ENCODE data around the gene TM2D3.
"Not testable (repeated sequence)": the region's sequence is repeated elsewhere in the genome, so short reads cannot be mapped to it uniquely, and the experiment has no call there.

The TM2D3 gene

DNA sequence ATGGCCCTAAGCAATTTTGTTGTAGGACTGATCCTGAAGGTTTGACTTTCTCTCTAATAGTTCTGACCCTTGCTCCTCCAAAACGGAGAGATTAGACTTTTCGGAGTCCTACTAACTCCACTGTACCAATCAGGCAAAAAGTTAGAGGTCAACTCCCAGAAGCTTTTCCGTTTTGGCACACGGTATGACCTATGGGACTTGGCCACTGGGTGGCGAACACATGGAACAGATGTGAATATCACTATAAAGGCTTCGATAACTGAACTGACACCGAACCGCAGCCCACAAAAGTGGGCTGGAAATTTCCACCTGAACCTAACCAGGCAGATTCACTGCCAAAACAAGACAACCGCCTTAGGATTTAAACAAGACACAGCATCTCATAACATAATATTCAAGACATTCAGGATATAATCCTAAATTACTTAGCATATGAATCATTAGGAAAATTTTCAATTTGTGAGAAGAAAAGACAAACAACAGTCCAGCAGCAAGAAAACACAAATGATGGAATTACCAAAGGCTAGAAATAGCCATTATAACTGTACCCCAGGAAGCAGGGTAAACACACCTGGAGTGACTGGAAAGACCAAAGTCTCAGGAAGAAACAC is 12.2 kb upstream of the TM2D3 start:
- Mint-ChIP-seq H3K27me3 (ENCODE audit: low read depth) (no peaks in the 10 kb centered on the region), H3K36me3 (ENCODE audit: low read depth) (peaks cover 51% of the 10 kb centered on the region), H3K9me3 (peaks cover 9% of the 10 kb centered on the region), H3K4me3 (no peak overlapping the region), H3K27ac (no peak overlapping the region), H3K4me1 (no peaks in the 10 kb centered on the region)
- TF ChIP-seq, protein P1, sequence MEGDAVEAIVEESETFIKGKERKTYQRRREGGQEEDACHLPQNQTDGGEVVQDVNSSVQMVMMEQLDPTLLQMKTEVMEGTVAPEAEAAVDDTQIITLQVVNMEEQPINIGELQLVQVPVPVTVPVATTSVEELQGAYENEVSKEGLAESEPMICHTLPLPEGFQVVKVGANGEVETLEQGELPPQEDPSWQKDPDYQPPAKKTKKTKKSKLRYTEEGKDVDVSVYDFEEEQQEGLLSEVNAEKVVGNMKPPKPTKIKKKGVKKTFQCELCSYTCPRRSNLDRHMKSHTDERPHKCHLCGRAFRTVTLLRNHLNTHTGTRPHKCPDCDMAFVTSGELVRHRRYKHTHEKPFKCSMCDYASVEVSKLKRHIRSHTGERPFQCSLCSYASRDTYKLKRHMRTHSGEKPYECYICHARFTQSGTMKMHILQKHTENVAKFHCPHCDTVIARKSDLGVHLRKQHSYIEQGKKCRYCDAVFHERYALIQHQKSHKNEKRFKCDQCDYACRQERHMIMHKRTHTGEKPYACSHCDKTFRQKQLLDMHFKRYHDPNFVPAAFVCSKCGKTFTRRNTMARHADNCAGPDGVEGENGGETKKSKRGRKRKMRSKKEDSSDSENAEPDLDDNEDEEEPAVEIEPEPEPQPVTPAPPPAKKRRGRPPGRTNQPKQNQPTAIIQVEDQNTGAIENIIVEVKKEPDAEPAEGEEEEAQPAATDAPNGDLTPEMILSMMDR (IDR thresholded peaks at IDR 0.05; ENCODE audit: unreplicated experiment in 3 of 3), result peak in 1 of 3 experiments; percentile 6

DNA sequence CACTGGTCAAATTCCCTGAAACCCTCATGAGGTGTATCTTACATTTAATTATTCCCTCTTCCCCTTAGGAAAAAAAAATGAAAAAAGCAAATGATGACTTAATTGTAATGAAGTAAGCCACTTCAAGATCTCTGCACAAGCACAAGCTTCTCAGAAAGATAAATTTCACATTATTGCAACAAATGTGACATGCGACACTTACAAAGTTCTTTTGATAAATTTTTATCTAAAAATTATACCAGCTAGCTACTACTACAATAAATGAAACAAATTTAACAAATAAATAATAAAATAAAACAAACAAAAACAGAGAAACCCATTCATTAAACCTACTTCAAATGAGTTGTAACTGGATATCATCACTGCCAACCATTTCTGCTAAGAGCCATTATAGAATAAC is 10.0 kb upstream of the TM2D3 start:
- TF ChIP-seq, protein P1 (IDR thresholded peaks at IDR 0.05; ENCODE audit: unreplicated experiment in 3 of 3), result no peak
- Mint-ChIP-seq H3K27me3 (ENCODE audit: low read depth) (no peaks in the 10 kb centered on the region), H3K36me3 (ENCODE audit: low read depth) (peaks cover 34% of the 10 kb centered on the region), H3K4me1 (no peaks in the 10 kb centered on the region), H3K27ac (no peak overlapping the region), H3K4me3 (no peak overlapping the region), H3K9me3 (peaks cover 3% of the 10 kb centered on the region)

DNA sequence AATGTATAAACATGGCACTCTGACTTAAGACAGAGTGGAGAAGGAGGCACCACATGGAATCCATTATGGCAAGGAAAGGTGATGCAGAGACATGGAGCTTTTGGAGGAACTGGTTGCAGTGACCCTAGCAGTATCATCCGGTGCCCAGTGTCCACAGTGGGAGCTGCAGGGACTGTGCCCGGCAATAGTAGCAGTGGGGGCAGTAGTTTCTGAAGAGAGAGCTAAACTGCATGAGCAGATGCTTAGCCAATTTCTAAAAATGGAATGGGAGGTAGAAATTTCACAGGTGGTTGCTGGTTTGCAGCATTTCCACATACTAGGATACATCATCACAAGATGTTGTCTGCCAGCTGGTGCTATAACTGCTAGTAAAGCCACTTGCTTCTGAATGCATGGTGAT is 7.8 kb upstream of the TM2D3 start:
- no peak overlapping the region for H3K27ac Mint-ChIP-seq
- H3K27me3 Mint-ChIP-seq (ENCODE audit: low read depth), result no peaks in the 10 kb centered on the region
- no peaks in the 10 kb centered on the region for H3K4me1 Mint-ChIP-seq
- peaks cover 17% of the 10 kb centered on the region for H3K36me3 Mint-ChIP-seq (ENCODE audit: low read depth)
- no peak overlapping the region for H3K4me3 Mint-ChIP-seq
- H3K9me3 Mint-ChIP-seq, result no peaks in the 10 kb centered on the region
- TF ChIP-seq, protein P1 (IDR thresholded peaks at IDR 0.05; ENCODE audit: unreplicated experiment in 3 of 3), result no peak

DNA sequence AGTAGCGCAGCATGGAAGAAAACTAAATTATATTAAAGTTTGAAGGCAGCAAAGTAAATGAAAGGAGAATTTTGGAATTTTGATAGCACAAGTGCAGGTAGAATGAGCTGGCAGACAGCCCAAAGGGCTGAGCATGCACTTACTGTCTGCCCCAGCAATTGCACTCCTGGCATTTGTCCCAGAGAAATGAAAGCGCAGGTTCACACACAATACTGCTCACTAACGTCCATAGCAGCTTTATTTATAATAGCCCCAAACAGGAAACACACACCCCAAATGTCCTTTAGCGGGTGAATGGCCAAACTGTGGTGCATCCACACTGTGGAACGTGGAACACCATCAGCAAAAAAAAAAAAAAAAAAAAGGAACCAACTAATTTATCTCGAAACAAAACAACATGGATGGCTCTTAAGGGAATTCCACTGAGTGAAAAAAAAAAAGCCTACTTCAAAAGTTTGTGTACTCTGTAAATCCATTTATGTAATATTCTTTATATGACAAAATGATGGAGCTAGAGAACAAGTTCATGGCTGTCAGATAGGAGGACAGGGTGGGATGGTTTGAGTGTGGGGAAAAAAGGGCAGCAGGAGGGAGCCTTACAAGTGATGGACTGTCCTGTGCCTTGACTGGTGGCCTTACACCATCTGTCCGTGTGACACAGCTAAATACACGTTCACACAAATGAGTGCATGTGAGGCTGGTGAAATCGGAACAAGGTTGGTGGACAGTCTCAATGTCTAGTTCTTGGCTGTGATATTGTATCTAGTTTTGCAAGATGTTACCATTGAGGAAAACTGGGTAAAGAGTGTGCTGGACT is 6.0 kb upstream of the TM2D3 start:
- Mint-ChIP-seq H3K4me3 (no peak overlapping the region), H3K4me1 (no peaks in the 10 kb centered on the region), H3K27ac (no peak overlapping the region), H3K9me3 (no peaks in the 10 kb centered on the region), H3K27me3 (ENCODE audit: low read depth) (no peaks in the 10 kb centered on the region), H3K36me3 (ENCODE audit: low read depth) (peaks cover 11% of the 10 kb centered on the region)
- TF ChIP-seq, protein P1 (IDR thresholded peaks at IDR 0.05; ENCODE audit: unreplicated experiment in 3 of 3), result no peak

DNA sequence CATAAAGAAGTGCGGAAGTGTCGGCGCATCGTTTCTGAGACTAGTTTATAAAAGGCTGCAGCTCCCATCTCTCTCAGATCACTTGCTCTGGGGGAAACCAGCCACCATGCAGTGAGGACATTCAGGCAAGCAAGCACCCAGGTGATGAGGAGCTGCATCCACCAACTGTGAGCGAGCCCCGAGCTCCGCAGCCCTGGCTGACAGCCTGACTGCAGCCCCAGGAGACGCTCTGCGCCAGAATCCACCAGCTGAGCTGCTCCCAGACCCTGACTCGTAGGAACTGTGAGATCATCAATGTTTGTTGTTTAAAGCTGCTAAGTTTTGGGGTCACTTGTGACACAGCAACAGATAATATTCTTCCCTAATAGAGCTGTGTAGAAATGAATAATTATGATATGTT is 5.0 kb upstream of the TM2D3 start:
- no peaks in the 10 kb centered on the region for H3K9me3 Mint-ChIP-seq
- H3K4me3 Mint-ChIP-seq, result no peak overlapping the region
- H3K36me3 Mint-ChIP-seq (ENCODE audit: low read depth), result peaks cover 11% of the 10 kb centered on the region
- no peak overlapping the region for H3K27ac Mint-ChIP-seq
- TF ChIP-seq, protein P1 (IDR thresholded peaks at IDR 0.05; ENCODE audit: unreplicated experiment in 3 of 3), result no peak
- no peaks in the 10 kb centered on the region for H3K27me3 Mint-ChIP-seq (ENCODE audit: low read depth)
- H3K4me1 Mint-ChIP-seq, result no peaks in the 10 kb centered on the region

DNA sequence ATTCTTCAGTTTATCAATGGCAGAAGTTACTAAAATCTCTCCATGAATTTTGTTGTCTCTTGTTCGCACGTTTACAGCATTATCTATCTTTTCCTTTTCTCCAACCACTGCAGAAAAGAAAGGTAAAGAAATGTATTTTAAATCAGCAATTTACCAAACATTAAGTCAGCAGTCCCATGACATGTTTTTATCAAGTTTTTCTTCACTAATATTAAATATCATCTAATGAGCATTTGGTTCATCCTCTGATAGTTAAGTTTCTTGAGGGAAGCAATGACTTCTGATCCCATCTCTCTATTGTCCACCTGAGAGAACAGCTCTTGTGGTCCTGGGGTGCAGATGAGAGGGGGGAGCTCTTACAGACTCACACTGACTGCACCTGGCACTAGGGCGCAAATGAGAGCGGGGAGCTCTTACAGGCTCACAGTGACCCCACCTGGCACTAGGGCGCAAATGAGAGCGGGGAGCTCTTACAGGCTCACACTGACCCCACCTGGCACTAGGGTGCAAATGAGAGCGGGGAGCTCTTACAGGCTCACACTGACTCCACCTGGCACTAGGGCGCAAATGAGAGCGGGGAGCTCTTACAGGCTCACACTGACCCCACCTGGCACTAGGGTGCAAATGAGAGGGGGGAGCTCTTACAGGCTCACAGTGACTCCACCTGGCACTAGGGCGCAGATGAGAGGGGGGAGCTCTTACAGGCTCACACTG is 2.6 kb upstream of the TM2D3 start:
- Mint-ChIP-seq H3K4me1 (peaks cover 15% of the 10 kb centered on the region), H3K27ac (peak overlapping the region in 2 of 3 experiments; percentile 53 to 68), H3K4me3 (peak overlapping the region; percentile 48 to 83 (median 76))
- H3K9me3 Mint-ChIP-seq; H3K27me3 Mint-ChIP-seq (ENCODE audit: low read depth); H3K36me3 Mint-ChIP-seq (ENCODE audit: low read depth): not testable (repeated sequence)
